Gastroesophageal sphincter (tissue), 4 donors: ENCODE measurements around the gene DOCK10. TPM values are rescaled to one million over a fixed set of nuclear protein-coding genes. Genes with fewer than 3 reads are reported as not detected.

ENCODE experiments used
- ATAC-seq: fragments of 150-250 bp; one replicate; pipeline ENCODE4 v1.9.1; 2016; ENCODE audit warnings: mild to moderate bottlenecking, moderate library complexity
- H3K27ac ChIP-seq, 4 donors: fragments of 200-600 bp; sonication (generic) in 3 of 4; 1 replicate in 3 of 4; 2 replicates in 1 of 4; pipeline ENCODE4 v1.5.1; 2016 to 2019
- H3K27me3 ChIP-seq: fragments of 200-600 bp; sonication (generic); one replicate; pipeline ENCODE4 v1.5.1; 2019
- H3K36me3 ChIP-seq, 2 donors: fragments of 200-600 bp; sonication (generic); one replicate each; pipeline ENCODE4 v1.5.1; 2019; ENCODE audit warnings: control low read depth in 1 of 2
- H3K4me1 ChIP-seq, 3 donors: fragments of 200-600 bp; sonication (generic); 1 replicate in 2 of 3; 2 replicates in 1 of 3; pipeline ENCODE4 v1.5.1; 2016 to 2019; ENCODE audit warnings: control low read depth in 2 of 3
- H3K4me3 ChIP-seq, 2 donors: fragments of 200-600 bp; sonication (generic); one replicate each; pipeline ENCODE4 v1.5.1; 2019; ENCODE audit warnings: mild to moderate bottlenecking in 1 of 2, moderate library complexity in 1 of 2
- H3K9me3 ChIP-seq, 3 donors: fragments of 200-600 bp; sonication (generic); one replicate each; pipeline ENCODE4 v1.5.1; 2017 to 2019; ENCODE audit warnings: control low read depth in 2 of 3
- EP300 ChIP-seq: sonication (generic); formaldehyde crosslinking; IDR thresholded peaks from one replicate; pipeline ENCODE4 v1.6.1; 2017; ENCODE audit warnings: antibody characterized with exemption, mild to moderate bottlenecking
- POLR2A ChIP-seq, 2 donors: fragments of 450-650 bp; IDR thresholded peaks; one replicate each; pipeline ENCODE4 v1.6.1; 2017; ENCODE audit warnings: antibody characterized with exemption in 2 of 2, mild to moderate bottlenecking in 2 of 2, moderate library complexity in 1 of 2
- POLR2AphosphoS5 ChIP-seq: sonication (generic); formaldehyde crosslinking; IDR thresholded peaks from one replicate; pipeline ENCODE4 v1.6.1; 2017; ENCODE audit warnings: antibody characterized with exemption
- WGBS, 2 donors: methylation state at CpG; one replicate each; pipeline ENCODE4 v1.1.5; 2018; ENCODE audit warnings: low coverage in 1 of 2; 5-methylcytosine and 5-hydroxymethylcytosine counted together
- total RNA-seq, 4 donors: library from RNA; depleted of rRNA; stranded (reverse); fragments of >200 nt; gene quantifications; one replicate each; pipeline ENCODE4 v1.1.0, GENCODE V29; 2016
- TF ChIP-seq, protein P1 (sequence below), 4 experiments: fragments of 200-600 bp in 2 of 4; fragments of 450-650 bp in 2 of 4; sonication (generic) in 1 of 4; IDR thresholded peaks; one replicate each; pipeline ENCODE4 v1.5.1; 2017 to 2019; ENCODE audit warnings: antibody characterized with exemption in 4 of 4, mild to moderate bottlenecking in 2 of 4, moderate library complexity in 2 of 4

The DOCK10 gene
- total RNA-seq, result 10 to 100 TPM in 2 of 4 donors, 1 to 10 TPM in 2; 3.6 to 12.6 (median 7.3) TPM

DNA sequence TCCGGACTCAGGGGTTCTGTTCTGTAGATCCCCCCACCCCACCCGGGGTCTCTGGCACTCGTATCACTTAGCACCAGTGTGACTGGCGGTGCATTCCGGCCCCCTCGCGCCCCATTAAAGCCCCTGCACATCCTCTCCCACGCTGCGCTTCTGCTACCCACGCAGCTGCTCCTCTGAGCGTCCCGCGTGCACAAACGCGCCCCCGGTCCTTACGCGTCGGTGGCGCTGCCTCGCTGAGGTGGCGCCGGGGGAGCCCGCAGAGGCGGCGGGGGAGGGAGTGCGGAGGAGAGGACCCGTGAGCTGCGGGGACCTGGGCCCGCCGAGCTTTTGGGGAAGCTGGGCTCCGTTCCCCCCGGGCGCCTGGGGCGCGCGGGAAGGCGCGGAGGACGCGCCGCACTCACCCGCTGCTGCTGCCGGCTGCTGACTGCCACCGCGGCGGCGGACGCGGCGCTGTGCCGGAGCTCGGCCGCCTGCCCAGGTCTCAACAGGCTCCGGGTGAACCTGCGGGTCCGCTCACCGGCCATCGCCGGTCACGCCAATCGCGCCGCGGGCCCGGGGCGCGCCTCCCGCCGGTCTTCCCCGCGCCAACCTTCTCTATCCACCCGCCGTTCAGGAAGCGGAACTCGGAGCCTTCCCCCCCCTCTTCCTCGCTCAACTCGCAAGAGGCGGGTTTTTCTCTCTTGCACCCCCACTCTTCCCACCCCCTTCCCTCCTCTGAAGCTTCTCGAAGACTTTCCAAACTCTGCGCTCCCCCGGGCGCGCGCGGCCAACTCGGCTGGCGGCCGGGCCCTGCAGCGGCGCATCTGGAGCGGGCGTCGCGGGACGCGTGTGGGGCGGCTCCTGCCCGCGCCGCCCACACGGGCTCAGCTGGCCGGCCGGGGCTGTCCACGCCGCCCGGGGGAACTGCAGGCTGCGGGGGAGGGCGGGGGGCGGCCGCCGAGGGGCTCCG lies at the start of gene DOCK10:
DOCK10 (minus strand) TSS at position 618 of the 949 bp plus-strand sequence; CDS start at position 524, 94 bp downstream.
- Histone ChIP-seq H3K4me1 (peaks cover 0 to 25% (median 5%) of the 10 kb centered on the region in 3 donors), H3K27me3 (peaks cover 44% of the 10 kb centered on the region), H3K9me3 (no peaks in the 10 kb centered on the region), H3K27ac (peak within 1 kb of the TSS in 2 of 4 donors; percentile 11 to 38), H3K4me3 (peak within 1 kb of the TSS; percentile 39 to 60), H3K36me3 (no peaks in the 10 kb centered on the region)
- WGBS, 2 donors, result 7% methylated on average over 3 of the region's 113 CpGs; no CpG with 5 or more reads in 1 of the 2 donors
- ATAC-seq, result peak; percentile 31
- no peak for TF ChIP-seq POLR2AphosphoS5
- TF ChIP-seq, protein P1, sequence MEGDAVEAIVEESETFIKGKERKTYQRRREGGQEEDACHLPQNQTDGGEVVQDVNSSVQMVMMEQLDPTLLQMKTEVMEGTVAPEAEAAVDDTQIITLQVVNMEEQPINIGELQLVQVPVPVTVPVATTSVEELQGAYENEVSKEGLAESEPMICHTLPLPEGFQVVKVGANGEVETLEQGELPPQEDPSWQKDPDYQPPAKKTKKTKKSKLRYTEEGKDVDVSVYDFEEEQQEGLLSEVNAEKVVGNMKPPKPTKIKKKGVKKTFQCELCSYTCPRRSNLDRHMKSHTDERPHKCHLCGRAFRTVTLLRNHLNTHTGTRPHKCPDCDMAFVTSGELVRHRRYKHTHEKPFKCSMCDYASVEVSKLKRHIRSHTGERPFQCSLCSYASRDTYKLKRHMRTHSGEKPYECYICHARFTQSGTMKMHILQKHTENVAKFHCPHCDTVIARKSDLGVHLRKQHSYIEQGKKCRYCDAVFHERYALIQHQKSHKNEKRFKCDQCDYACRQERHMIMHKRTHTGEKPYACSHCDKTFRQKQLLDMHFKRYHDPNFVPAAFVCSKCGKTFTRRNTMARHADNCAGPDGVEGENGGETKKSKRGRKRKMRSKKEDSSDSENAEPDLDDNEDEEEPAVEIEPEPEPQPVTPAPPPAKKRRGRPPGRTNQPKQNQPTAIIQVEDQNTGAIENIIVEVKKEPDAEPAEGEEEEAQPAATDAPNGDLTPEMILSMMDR (IDR thresholded peaks at IDR 0.05), result no peak
- no peak for TF ChIP-seq POLR2A (IDR thresholded peaks at IDR 0.05)
- TF ChIP-seq EP300, result no peak

DNA sequence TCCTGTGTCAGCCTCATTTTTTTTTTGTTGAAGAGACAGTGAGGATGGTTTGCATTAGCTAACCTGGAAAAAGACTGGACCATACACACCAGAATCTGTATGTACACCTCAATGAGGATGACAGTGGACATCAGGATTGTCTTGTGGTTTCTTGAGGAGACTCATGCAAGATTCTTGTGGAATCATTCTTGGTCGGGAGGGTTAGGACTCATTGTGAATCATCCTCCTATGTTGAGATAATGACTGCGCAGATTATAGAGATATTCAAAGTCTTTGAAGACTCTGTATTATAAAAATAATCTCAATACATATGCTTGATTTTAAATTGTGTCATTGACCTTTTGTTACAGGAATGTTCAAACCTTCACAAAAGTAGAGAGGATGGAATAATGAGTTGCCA lies 49.1 kb upstream of the DOCK10 start:
- H3K36me3 ChIP-seq, result no peaks in the 10 kb centered on the region
- no peak overlapping the region for H3K27ac ChIP-seq
- H3K27me3 ChIP-seq, result no peaks in the 10 kb centered on the region
- no peak for TF ChIP-seq POLR2A (IDR thresholded peaks at IDR 0.05)
- TF ChIP-seq EP300, result no peak
- no peak for TF ChIP-seq POLR2AphosphoS5
- TF ChIP-seq, protein P1 (IDR thresholded peaks at IDR 0.05), result no peak
- H3K4me1 ChIP-seq, result no peaks in the 10 kb centered on the region
- H3K4me3 ChIP-seq, result no peak overlapping the region
- WGBS, 2 donors, result 73 to 85% methylated on average over 2 of the region's 2 CpGs
- no peak for ATAC-seq
- H3K9me3 ChIP-seq, result no peaks in the 10 kb centered on the region

DNA sequence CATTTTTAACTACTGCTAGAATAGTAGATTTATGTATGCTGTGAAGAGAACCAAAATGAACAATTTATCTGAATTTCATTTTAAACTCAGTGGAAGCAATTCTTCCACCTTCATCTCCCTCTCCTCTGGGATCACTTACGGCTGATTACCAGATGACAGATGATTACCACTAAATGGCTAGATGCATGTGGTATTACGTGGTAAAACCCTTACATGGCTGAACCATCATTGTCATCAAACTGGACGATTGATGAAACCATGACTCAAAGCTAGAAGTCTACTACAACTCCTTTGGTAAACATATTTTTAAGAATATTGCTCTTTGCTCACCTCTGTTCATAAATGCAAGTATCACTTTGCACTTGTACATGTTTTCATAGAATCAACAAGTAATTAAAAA lies 48.5 kb upstream of the DOCK10 start:
- TF ChIP-seq EP300 (no peak), POLR2A (IDR thresholded peaks at IDR 0.05) (no peak), POLR2AphosphoS5 (no peak)
- TF ChIP-seq, protein P1 (IDR thresholded peaks at IDR 0.05), result no peak
- no peak overlapping the region for H3K4me3 ChIP-seq
- WGBS, 2 donors, result 71 to 85% methylated on average over 3 of the region's 3 CpGs
- H3K4me1 ChIP-seq, result no peaks in the 10 kb centered on the region
- no peaks in the 10 kb centered on the region for H3K36me3 ChIP-seq
- no peak for ATAC-seq
- H3K27me3 ChIP-seq, result no peaks in the 10 kb centered on the region
- no peak overlapping the region for H3K27ac ChIP-seq
- H3K9me3 ChIP-seq, result no peaks in the 10 kb centered on the region

DNA sequence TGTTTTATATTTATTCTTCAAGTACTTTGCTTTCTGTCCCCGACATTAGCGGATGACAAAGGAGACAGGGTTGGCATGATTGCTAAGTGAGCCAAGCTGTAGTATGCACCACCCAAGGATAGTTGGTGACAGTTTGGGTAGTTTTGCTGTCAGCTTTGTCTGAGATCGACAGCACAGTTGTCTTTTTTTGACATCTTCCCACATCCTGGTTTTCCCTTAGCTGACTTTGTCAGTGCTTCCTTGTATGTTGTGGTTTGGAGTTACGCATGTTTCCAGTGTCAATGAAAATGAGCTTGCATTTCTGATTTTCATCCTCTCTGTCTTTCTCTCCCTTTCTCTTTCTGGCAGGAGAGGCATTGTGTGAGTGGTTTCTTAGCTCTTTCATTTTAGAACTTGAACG lies 44.6 kb upstream of the DOCK10 start:
- Histone ChIP-seq H3K27ac (no peak overlapping the region), H3K4me3 (no peak overlapping the region), H3K4me1 (no peaks in the 10 kb centered on the region), H3K27me3 (no peaks in the 10 kb centered on the region), H3K36me3 (no peaks in the 10 kb centered on the region), H3K9me3 (no peaks in the 10 kb centered on the region)
- 56 to 88% methylated on average over 2 to 5 of the region's 5 CpGs for WGBS, 2 donors
- TF ChIP-seq, protein P1 (IDR thresholded peaks at IDR 0.05), result no peak
- TF ChIP-seq EP300 (no peak), POLR2A (IDR thresholded peaks at IDR 0.05) (no peak), POLR2AphosphoS5 (no peak)
- ATAC-seq, result no peak
